HG03064 (cell line): ENCODE results near the gene PBX4.

Experiments
- ATAC-seq: cut with Tn5 transposase; IDR thresholded peaks from one replicate; pipeline ENCODE4 v1.9.1; 2021; ENCODE audit warnings: low read depth; ENCODE audit not compliant: unreplicated experiment

PBX4 gene

DNA sequence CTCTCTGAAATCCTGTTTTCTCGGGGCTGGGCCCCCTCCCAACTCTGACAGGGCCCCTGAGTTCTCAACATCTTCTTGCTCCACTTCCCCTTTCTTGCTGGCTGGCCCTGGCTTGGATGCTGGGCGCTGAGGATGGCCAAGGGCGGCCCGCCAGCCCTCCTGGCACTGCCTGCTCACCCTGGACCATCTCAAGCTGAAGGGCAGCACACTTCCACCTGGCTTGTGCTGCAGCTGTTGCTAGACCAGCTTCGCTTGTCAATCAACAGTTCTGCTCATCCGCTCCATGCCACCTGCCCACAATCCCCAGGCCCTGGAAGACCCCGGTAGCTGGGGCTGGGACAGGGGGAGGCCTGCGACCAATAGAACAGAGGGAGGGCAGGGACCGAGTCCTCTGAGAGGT, 31.8 kb upstream of the PBX4 start:
- ATAC-seq, result no peak

DNA sequence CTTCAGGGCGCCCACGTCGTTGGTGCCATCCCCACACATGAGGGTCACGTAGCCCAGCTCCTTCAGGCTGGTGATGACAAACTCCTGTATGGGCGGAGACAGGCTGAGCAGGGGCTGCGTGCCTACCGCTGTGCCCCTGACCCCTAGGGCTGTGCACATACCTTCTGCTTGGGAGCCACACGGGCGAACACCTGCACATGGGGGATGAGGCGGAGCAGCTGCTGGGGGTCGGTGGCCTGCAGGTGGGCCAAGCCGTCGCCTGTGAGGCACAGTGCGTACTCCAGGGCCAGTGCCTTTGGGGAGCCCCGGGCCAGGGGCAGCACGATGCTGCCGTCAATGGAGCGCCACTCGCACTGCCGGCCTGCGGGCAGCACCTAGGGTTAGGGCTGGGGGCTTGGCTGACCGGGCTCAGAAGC, 31.1 kb upstream of the PBX4 start:
- no peak for ATAC-seq

DNA sequence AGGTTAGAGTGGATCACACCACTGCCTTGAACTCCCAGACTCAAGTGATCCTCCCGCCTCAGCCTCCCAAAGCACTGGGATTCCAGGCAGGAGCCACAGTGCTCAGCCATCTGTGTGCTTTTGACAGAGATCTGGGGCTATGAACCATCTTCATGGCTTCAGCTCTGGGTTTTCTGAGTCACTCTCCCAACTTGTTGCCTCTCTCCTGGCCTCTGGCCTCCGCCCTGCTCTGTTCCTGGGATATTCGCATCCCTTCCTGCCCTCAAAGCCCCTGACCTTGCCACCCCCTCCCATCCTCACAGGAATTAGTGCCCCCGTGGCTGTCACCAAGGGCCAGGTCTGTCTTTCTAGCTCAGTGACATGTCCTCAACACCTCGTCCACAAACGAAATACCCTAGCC, 30.7 kb upstream of the PBX4 start:
- ATAC-seq, result no peak

DNA sequence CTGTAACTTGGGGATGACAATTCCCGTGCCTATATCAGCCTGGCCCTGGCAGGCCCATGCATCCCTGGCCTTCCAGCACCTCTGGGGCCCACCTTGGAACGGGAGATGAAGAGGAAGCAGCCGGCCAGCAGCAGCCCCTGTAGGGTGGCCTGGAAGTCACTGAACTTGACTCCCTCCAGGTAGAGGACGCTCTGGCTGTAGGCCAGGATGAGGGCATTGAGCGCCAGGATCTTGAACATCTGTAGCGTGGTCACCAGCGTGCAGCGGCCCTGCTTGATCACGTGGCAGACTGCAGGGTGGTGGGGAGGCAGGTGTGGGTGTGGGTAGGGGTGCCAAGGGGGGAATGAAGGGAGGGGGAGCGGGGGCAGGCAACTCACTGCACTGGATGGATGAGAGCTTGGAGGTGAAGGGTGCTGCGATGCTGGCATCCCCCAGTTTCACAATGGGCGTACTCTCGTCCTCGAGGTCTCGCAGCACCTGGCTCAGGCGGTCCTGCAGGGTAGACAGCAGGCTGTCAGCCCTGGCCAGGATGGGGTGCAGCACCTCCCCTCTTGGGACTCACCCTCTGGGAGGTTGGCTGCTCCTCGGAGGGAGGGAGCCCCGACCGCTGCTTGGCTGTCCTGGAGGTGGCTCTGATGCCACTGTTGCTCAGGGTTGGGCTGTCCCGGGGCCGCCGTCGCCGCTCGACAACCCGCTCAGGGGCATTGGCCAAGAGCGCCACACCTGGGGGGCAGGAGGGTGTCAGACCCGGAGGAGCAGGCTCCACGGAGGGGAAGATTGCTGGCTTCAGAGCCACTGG, 28.7 kb upstream of the PBX4 start:
- ATAC-seq, result no peak

DNA sequence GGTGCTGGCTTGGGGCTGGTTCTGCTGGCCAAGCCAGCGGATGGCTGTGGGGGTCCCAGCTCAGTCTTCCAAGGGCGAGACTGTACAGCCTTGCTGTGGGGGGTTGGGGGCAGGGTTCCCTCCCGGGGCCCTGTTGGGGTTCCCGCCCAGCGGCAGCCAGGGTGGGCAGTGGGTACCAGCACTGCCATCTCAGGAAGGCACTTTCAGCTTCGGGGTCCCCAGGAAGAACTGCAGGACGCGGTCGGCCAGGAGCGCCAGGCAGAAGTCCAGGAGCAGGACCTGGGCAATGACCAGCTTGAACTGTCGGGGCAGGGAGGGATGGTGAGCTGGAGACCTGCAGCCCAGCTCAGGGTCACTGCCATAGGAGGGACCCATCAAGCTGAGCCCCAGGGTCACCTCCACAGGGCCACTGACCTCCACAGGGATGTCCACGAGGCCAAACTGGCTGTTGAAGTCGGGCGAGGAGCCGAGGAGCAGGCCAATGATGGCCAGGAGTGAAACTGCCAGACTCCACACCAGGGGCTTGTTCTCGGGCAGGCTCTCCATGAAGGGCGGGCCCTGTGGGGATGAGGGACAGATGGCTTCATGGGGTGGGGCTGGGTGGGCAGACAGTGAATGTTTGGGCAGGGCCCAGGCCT, 26.9 kb upstream of the PBX4 start:
- ATAC-seq, result no peak

DNA sequence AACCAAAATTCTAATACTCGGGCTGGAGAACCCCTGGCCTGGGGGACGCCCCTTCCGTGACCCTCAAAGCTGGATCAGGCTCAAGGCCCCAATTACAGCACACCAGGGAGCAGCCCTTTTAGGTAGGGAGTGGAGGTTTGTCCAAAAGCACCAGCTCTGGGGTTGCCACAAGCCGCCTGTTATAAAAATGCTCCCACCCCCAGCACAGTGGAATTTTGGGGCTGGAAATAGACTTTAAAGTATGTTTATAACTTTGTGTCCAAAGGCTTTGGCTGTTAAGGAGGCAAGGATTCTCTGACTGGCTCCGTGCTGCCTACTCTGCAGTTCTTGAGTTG, 25.5 kb upstream of the PBX4 start:
- no peak for ATAC-seq

DNA sequence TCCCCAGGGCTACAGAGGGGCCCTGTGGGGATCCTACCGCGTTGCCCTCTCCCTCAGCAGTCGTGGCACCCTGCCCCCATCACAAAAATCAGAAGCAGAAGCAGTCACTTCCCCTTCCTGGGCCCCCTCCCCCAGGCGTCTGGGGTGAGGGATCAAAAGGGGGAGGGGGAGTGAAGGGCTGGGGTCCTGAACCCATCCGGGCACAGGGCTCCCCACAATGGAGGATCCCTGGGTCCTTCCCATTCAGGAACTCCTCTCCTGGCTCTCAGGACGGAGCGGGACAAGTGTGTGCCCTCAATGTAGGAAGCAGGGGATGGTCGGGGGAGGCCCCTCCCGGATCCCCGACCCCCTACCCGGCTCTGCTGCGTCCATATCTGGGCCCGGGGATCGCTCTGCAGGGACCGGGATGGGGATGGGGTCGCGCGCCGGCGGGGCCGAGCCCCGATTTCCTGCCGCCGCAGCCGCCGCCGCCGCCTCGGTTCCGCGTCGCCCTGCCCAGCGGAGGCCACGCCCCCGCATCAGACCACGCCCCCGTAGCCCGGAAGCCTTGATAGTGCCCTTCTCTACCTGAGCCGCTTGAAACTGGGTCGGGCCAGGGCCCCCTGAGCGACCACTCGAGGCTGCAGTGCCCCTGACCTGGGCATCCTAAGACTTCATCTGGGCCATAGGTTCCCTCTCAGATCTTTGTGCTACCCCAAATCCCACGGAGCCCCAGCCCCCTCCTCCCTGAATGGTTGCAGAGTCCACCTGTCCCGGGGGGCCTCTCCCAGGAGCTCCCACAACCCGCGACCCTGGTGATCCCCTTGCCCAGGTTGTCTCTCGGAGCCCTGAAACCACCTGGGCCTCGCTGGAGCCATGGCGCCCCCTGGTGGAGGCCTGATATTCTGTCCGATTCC, 24.9 kb upstream of the PBX4 start, which contains the start of gene GMIP:
GMIP (minus strand) TSS at position 500 of the 896 bp plus-strand sequence; CDS start at position 372, 128 bp downstream.
- peak; percentile 46 for ATAC-seq

DNA sequence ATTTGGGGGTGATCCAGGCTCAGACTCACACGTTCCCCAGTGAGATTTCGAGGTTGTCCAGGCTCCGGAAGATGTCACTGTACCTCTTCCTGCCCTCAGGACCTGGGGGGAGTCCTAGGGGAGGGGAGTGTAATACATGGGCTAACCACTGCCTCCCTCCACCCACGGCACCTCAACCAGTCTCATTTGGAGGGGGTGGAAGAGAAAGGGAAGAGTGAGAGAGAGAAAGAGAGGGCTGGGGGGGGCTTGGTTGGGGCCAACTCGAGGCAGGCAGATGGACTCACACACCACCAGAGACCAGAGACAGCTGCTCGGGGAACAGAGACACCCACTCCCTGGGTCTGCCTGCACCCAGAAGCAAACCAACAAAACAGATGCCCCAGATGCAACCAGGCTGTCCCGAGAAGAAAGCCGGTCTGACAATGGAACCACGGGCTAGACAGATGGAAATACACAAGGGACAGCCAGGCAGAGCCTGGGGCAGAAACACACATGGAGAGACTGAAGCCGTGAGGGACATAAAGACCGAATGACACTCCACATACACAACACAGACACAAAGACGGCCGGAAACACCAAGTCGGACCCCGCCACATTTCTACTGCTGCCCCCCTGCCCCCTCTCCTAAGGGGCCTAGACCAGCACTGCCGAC, 24.1 kb upstream of the PBX4 start:
- peak; percentile 10 for ATAC-seq

DNA sequence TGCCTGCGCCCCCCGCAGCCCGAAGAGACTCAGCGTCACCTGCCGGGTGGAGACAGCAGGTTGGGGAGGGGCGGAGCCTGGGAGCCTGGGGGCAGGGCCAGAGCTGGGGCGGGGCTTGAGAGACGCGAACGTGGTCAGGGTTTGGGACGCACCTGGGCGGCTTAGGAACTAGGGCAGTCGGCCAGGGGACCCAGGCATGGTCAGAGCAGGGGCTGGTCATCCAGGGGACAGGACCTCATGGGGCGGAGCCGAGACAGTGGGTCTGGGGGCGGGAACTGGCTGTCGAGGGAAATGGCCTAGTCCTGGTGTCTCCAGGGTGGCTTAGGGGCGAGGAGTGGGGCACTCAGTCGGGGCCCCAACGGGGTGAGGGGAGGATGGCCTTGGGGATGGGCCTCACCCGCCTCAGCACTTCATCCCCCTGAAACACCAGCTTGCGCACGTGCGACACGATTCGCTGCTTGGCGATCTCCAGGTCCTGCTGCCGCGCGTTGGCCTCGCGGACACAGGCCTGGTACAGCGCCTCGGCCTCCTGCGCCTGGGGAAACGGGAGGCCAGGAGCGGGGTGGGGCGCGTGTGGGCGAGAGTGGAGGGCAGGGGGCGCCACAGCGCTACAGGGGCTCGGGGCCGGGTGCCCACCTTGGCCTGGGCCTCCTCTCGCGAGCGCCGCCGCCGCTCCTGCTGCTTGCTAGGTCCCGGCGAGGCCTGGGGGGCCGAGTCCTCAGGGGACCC, 19.2 kb upstream of the PBX4 start:
- no peak for ATAC-seq

DNA sequence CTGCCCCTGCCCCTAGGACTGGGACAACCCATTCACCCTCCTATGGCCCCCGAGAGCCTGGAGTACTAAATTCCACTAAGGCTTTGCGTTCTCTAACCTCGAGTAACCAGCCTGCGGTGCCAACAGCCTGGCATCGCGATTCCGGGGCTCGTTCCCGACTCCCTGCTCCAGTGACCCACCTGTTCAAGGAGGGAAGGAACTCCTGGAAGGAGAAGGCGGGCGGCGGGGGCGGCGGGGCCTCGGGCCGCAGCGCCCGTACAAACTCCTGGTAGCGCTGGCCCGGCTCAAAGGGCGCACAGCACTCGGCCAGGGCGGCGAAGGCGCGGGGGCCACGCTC, 18.7 kb upstream of the PBX4 start:
- ATAC-seq, result no peak

DNA sequence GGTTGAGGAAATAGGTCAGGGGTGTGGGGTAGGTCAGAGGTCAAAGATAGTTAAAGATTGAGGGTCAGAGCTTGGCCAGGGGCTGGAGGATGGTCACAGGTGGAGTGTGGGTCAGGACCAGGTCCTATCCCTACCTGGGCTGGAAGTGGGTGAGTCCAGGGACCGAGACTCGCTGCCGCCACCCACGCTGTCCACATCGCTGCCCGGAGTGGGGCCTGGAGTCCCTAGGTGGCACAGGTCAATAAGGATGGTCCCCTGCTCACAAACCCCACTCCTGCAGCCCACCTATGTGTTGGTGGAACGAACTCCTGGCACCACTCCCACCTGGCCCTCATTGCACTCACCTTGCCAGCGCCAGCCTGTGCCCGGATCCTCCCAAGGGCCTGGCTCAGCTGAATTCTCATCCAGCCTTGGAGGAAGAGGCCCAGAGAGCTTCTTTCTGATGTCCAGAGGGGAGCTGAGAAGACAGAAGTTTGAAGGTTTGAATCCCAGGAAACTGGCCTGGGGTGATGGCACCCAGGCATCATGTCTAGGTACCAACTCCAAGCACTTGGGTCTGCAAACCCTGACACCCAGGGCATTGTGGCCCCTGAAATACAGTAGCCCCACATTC, 18.2 kb upstream of the PBX4 start:
- ATAC-seq, result no peak

DNA sequence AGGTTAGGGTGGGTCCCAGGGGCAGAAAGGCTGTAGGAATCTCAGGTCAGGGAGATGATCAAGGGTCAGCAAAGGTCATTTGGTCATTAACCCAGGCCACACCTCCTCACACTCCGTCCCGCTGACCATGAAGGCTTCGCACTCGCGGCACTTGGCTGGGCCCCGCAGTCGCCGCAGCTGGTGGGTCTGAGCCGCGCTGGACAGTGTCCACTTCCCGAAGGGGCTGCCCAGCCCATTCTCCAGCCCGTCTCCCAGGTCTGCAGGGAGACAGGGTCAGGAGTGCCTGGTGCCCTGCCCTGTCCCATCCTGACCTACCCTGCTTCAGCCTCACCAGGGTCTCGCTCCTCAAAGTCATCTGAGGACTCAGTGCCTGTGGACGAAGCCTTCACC, 16.8 kb upstream of the PBX4 start:
- no peak for ATAC-seq

DNA sequence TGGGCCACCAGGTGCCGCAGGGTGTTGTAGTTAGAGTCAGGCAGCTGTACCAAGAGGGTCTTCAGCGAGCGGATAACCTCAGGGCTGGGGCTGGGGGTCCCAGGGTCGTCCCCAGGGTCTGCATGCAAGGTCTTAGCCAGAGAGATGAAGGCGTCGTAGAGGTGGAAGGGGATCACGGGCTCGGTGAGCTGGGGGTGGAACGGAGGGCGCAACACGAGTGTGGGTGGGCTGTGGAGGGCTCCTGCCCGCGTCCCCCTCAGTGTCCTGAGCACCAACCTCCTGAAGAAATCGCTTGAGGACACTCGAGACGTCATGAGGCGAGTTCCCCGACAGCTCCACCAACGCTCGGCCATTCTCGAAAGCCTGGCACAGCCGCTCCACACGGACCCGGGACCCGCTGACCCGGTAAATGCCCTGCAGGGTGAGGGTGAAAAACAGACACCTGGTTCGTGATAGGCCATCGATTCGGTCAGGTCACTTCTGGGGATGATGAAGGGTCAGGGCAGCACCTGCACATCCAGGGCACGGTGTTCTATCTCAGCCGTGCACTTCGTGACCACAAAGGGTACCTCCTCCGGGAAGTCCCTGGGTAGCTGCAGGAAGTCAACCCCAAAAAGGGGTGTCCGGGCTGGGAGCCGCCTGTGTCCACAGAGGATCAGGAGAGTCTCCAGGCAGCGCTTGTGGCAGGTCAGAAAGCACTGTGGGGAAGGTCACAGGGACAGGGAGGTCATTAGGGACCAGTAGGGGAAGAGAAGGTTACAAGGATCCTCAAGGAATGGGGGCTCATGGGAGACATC, 16.2 kb upstream of the PBX4 start:
- no peak for ATAC-seq

DNA sequence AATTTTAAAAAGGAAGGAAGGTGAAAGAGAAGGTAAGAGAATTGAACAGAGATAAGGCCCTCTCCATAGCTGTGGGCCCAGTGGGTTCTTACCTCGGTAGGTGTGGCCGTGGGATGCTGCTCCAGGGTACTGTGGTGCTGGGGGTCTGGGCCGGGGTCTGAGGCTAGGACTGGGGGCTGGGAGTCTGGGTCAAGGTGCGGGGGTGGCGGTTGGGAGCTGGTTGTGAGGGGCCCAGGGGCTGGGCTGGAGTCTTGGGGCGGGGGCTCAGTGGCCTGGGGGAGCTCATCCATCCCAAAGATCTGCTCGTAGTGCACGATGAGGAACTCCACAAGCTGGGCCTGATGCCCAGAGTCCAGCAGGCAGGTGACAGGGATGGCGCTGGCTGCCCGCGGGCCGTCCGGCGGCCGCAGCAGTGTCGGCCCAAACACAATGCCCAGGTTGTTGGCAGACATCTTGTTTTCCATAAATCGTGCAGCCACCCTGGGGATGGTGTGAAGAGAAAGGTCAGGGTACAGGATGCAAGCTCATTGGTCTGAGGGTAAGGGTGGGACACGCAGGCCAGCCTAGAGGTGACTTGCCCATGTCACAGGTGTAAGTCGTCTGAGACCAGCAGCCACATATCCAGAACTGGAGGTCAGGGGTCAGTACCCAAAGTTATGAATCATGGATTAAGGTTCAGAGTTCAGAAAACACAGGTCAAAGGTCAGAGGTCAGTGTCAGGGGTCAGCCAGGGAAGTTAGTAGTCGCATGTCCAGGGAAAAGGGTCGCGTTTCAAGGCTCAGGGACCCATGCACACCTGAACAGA, 15.4 kb upstream of the PBX4 start:
- no peak for ATAC-seq

DNA sequence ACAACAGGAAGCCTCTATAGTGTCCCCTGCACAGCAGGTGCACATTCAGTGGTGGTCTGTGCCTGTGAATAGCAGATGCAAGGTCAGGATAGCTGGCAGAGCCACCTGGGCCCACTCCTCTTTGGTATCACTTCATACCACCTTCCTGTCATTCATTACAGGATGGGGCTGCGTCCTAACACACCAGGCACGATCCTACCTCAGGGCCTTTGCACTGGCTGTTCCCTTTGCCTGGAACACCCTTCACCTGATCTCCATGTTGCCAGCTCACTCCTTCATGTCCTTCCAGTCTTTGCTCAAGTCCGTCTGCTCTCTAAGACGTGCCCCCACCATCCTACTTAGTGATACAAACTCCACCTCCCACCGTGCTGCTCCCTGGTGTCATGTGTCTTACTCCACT, 14.2 kb upstream of the PBX4 start:
- no peak for ATAC-seq

DNA sequence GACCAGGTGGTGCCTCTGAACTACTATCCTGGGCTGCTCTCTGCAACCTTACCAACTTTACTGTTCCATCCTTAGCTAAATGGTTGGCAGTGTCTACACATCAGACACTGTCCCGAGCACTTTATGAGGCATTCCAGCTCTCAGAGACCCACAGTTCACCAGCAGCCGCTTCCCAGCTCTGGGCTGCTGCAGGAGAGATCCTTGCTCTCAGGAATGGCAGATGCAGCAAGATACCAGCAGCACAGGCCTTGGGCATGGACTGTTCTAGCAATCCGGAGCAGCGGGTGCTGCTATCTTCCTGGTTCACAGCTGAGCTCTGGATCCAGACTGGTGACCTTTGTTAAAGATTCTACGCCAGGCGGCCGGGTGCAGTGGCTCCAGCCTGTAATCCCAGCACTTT, 12.9 kb upstream of the PBX4 start:
- no peak for ATAC-seq

DNA sequence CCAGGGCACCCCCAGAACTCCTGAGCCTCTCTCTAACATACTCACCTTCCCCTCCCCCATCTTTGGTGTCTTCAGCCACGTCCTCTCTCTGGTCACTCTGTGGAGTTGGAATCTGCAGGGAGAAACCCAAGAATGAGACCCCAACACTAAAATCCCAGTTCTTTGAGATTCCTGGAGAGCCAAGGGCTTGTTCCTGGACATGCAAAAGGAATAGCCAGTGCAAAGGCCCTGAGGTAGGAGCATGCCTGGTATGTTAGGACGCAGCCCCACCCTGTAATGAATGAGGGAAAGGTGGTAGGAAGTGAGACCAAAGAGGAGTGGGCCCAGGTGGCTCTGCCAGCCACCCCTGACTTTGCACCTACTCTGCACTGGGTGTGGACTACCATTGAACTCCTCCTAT, 11.9 kb upstream of the PBX4 start:
- no peak for ATAC-seq

DNA sequence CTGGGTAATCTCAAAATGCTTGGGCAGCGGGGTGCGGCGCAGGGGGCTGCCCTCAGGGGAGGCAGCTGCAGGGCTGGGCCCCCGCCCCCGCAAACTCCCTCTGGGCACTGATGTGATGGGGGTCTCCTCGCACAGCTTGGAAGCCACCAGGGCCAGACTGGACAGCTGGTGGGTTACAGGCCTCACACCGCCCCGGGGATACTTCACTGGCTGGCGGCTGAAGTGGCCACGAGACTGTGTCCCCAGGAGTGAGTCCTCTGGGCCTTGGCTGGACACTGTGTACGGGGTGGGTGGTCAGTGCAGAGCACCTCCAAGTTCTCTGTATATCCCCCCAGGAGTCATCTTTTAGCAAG, 11.6 kb upstream of the PBX4 start:
- ATAC-seq, result no peak
